DMS 273 treated with DMSO at 0.1 percent for 48 hours (cell line): Measurements from ENCODE around the gene ALG13.
"Not testable (repeated sequence)": the region's sequence is repeated elsewhere in the genome, so short reads cannot be mapped to it uniquely, and the experiment has no call there.

Source experiments
- DNase-seq: peaks from one replicate; lab custom pipeline; 2025; lab: John Stamatoyannopoulos, UW

Gene ALG13

DNA sequence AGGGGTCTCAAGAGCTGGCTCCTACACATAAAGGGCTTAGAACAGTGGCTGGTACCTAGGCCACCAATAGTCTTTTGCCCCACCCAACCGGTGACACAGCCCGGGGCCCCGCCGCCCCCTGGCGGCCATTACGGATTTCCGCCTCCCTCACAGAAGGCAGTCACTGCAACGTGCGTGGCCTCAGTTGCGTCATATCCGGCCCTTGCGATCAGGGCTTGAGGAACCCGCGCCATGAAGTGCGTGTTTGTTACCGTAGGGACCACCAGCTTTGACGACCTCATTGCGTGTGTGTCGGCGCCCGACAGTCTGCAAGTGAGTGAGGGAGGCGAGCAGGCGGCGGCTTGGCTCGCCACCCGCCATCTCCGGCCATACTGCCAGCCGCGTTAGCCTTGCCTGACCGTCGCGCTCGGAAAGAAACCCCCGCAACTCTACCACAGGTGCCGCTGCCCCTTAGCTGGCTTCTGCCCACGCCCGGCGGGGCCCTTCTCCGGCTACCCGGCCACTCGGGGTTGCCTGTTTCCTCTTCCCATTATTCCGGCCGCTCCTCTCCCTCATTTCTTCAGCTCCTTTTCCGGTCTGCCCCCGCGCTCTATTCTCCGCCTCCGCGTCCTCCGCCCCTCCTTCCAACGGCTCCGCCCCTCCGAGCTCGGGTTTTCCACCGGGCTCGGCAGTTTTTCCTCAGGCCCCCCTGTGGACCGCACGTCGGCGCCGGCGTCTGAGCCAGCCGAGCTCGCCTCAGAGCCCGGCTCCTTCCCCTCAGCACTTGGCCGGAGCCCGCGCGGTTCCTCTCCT is at the start of gene ALG13:
Gene ALG13 (plus strand): TSS at position 183 of the 792 bp plus-strand sequence. CDS start 49 bp downstream, at position 232.
- peak; percentile 47 for DNase-seq

DNA sequence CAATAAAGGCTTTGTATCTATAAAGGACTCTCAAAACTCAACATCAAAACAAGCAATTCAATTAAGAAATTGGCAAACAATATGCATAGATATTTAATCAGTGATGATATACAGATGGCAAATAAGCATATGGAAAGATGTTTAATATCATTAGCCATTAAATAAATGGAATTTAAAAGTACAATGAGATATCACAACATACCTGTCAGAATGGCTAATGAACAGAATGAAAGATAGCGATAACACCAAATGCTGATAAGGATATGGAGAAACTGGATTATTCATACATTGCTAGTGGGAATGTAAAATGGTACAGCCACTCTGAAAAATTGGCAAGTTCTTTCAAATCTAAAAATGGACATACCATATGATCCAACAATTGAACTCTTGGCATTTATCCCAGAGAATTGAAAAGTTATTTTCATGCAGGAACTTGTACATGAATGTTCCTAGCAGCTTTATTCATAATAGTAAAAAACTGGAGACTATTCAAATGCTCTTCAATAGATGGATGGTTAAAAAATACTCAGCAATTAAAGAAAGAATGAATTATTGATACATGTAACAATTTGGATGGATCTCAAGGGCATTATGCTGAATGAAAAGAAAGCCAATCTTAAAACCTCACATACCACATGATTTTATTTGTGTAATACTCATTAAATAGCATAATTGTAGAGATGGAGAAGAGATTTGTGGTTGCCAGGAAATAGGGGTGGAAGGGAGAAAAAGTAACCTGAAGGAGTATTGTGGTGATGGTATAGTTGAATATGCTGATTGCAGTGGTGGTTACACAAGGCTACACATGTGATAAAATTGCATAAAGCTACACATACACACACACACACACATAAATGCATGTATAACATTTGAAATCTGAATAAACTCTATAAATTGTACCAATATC is 45.9 kb upstream of the ALG13 start:
- DNase-seq = no peak

DNA sequence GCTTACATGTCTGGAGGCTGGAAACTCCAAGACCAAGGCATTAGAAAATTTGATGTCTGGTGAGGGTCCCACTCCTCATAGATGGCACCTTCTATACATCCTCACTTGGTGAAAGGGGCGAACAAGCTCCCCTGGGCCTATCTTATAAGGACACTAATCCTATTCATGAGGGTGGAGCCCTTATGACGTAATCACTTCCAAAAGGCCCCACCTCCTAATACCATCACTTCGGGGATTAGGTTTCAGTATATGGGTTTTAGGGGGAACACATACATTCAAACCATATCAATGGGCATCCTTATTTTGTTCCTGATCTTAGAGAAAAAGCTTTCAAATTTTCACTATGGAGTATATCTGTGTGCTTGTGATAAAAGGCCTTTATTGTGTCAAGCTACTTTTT is 39.0 kb upstream of the ALG13 start:
- DNase-seq = no peak

- not testable (repeated sequence) for DNase-seq
These were observed 35.8 kb upstream of the ALG13 start for GRCh38 chrX:111645165-111645564.

- no peak for DNase-seq
These were observed 35.4 kb upstream of the ALG13 start for GRCh38 chrX:111645607-111646006.

DNA sequence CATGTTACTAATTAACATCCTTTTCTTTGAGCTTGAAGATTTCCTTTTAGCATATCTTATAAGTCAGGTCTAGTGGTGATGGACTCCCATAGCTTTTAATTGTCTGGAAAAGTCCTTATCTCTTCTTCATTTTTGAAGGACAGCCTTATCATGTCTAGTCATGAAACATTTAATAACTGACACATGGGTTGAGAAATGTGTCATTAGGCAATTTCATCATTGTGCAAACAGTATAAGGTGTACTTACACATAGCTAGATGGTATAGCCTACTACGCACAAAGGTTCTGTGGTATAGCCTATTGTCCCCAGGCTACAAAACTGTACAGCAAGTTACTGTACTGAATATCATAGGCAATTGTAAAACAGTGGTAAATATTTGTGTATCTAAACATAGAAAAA is 34.5 kb upstream of the ALG13 start:
- no peak for DNase-seq

GRCh38 chrX:111648802-111649201 is 32.2 kb upstream of the ALG13 start:
- DNase-seq = no peak

DNA sequence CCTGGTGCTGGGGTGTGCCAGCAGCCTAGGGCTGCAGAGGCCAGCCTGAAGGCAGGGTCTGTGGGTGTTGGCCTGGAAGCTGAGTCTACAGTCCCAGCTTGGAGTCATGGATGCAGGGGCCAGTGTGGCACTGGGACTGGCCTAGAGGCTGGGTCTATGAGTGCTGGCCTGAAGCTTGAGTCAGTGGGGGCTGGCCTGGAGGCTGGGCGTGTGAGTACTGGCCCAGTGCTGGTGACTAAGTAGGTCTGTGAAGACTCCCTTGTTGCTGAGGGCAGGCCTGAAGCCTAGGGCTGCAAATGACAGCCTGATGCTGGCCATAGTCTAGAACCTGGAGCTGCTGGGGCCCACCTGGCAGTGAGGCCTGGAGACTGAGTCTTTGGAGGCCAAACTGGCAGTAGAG is 31.3 kb upstream of the ALG13 start:
- no peak for DNase-seq

- no peak for DNase-seq
These were observed 30.1 kb upstream of the ALG13 start for GRCh38 chrX:111650845-111651244.

GRCh38 chrX:111652719-111653118 is 28.3 kb upstream of the ALG13 start:
- DNase-seq = no peak

DNA sequence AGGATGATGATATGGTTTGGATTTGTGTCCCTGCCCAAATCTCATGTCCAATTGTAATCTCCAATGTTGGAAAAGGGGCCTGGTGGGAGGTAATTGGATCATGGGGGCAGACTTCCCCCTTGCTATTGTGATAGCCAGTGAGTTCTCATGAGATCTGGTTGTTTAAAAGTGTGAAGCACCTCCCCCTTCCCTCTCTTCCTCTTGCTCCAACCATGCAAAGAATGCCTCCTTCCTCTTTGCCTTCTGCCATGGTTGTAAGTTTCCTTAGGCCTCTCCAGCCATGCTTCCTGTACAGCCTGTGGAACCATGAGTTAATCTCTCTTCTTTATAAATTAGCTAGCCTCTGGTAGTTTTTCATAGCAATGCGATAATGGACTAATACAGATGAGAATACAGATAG is 19.7 kb upstream of the ALG13 start:
- no peak for DNase-seq

DNA sequence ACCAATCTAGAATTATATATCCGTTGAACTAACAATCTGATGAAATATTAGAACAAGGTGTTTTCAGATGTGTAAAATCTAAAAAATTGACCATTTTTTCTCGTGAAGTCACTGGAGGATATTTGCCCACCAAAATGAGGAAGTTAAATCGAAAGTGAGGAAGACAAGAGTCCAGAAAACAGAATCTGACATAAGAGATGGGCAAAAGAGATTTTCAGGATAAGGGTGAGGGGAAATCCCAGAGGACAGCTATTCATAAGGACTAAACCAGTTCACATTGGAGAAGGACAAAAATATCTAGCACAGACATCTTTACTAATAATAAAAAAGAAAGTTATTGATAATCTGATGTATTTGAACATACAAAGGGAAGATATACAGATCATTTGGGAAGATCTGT is 18.7 kb upstream of the ALG13 start:
- DNase-seq = no peak

- DNase-seq = no peak
These were observed 9.3 kb upstream of the ALG13 start for GRCh38 chrX:111671668-111672067.

DNA sequence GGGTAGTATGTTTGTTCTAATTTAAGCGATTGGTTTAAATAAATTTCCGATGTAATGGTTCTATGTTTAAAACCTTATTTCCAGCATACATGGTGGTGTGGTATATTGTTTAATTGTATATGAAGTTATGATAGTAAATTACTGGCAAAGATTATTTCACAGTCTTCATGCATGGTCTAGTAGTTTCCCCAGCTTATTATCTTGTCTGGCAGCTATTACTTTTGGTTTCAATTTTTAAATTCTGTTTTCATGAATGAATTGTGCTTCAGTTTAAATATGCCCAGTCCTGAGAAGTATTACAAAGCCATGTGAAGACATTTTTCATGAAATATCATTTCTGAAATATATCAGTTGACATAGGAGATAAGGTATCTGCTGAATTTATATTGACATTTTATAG is 6.3 kb downstream of the ALG13 start:
- DNase-seq = no peak

DNA sequence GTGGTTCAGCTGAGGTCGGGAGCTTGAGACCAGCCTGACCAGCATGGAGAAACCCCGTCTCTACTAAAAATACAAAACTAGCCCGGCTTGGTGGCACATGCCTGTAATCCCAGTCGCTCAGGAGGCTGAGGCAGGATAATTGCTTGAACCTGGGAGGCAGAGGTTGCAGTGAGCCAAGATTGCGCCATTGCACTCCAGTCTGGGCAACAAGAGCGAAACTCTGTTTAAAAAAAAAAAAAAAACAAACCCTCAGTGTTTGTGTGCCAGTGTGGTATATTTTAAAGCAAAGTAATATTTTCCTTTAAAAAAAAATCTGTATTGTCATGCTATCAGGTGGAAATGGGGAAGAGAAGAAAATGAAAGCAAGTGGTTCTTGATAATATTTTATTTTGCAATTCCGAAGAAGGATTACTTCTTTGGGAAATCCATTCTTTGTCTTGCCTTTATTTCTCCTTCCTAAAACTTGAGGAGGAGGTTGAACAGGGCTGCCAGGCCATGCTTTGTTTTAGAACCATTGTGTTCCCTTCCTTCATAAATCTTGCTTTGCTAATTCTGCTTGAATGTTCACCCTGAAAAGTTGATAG is 14.4 kb downstream of the ALG13 start:
- no peak for DNase-seq

- no peak for DNase-seq
These were observed 38.6 kb downstream of the ALG13 start for GRCh38 chrX:111719426-111720210.

- DNase-seq = no peak
These were observed 47.1 kb downstream of the ALG13 start for GRCh38 chrX:111728096-111728495.

GRCh38 chrX:111731351-111731750 is 50.4 kb downstream of the ALG13 start:
- no peak for DNase-seq

- DNase-seq = no peak
These were observed 55.6 kb downstream of the ALG13 start for GRCh38 chrX:111736571-111736970.

- no peak for DNase-seq
These were observed 61.0 kb downstream of the ALG13 start for GRCh38 chrX:111742018-111742417.

DNA sequence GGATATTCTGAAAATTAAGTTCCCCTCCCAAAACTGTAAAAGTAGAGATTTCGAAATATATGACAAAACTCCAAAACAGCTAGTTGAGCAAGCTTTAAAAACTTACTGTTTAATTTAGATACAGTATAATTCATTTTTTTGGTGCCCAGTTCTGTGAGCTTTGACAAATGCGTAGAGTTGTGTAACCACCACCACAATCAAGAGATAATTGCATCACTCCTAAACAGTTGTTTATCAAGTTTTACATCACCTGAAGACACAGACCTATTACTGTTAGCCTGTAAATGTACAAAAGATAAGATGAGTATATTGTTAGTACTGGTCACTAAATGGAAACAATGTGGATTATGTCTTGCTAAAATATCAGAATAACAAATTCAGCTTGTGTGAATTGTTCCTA is 62.3 kb downstream of the ALG13 start:
- no peak for DNase-seq

- DNase-seq = no peak
These were observed 75.5 kb downstream of the ALG13 start for GRCh38 chrX:111756486-111756885.
